ENCODE data around the gene ACTRT2.

Gene ACTRT2

DNA sequence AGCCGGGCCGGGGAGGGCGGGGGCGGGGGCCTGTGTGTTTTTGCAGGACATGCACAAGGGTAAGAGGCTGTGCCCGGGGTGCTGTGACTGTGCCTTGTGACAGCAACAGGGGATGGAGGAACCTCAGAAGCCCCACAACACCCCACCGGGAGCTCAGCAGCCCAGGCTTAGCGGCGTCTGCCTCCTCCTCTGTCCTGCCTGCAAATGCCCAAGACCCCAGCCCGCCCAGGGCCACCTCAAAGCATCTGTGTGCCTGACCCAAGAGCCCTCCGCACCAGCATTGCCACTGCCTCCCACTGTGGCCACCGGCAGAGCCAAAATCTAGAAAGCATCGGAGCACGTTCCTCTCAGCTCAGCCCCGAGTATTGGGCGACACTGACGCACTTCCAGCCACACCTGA is 2.7 kb upstream of the ACTRT2 start:
- DNase-seq: no peak

DNA sequence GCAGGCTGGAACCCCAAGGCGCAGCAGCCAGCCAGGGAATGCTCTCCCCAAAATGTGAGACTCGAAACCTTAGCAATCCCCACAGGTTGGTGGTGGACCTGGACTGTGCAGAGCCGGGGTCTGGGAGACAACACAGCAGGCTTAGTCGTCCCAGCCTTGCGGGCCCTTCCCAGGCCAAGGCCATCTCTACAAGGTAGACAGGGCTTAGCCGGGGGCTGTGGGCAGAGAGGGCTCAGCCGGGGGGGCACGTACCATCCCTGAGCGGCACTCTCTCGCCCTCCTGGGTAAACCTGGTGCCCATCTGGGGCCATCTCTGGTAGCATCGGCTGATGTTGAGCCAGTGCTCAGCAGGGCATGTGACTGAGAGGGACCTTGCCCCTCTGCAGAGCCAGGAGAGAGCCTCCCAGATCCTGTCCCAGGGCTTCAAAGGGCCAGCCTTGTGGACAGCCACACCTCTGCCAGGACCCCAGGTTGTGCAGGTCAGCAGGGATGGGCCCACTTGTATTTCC is 2.2 kb upstream of the ACTRT2 start:
- DNase-seq: no peak

DNA sequence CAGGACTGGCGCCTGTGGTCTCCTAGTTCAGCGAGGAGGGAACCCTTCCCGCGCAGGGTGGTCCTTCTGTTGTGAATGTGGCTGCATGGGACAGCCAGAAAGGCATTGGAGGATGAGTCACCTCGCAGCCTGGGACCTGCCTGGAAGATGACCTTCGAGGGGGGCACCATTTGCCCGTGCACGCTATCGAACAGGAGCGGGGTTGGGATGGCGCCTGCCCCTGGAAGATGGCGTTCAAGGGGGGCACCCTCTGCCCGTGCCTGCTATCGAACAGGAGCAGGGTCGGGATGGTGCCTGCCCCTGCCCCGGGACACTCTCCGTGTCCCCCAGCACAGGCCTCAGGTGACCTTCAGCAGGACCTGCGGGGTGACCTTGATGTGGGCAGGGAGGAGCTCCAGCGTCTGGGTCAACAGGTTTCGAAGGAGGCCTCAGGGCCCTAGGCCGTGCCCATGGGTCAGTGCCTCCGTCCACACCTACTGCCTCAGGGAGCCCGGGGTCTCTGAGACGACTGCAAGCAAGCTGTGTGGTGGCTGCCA is 1.7 kb upstream of the ACTRT2 start:
- no peak for DNase-seq

DNA sequence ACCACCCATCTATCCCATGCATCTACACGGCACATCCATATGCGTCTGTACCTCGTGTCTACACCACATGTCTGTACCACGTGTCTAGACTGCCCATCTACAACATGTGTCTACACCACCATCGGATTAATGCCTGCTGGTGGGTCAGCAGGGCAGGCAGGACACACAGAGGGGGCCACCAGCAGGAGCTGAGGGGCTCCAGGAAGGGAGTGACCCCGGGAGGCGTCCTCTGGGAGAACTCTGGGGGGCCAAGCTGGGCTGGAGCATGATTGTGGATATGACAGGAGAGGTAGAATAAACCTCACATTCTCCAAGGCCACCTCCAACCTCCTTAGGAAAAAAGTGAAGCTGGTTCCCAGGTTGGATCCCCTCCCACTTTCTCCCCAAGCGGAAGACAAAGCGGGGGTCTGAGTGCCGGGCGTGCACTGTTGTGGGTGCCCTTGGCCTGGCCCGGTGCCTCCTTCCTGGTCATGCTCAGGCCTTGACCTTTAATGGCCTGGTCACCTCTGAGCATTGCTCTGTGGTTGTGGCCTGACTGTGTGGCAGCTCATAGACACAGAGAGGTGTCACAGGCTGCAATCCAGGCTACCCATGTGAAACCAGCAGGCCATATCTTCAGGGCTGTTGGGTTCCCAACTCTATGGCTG is 881 bp upstream of the ACTRT2 start:
- DNase-seq: no peak

DNA sequence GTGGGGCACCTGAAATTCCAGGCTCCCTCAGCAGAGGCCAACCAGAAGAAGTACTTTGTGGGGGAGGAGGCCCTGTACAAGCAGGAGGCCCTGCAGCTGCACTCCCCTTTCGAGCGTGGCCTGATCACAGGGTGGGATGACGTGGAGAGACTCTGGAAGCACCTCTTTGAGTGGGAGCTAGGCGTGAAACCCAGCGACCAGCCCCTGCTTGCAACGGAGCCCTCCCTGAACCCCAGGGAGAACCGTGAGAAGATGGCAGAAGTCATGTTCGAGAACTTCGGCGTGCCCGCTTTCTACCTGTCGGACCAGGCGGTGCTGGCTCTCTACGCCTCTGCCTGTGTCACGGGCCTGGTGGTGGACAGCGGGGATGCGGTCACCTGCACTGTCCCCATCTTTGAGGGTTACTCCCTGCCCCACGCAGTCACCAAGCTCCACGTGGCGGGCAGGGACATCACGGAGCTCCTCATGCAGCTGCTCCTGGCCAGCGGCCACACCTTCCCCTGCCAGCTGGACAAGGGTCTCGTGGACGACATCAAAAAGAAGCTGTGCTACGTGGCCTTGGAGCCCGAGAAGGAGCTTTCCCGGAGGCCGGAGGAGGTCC is 634 bp downstream of the ACTRT2 start:
- no peak for DNase-seq

DNA sequence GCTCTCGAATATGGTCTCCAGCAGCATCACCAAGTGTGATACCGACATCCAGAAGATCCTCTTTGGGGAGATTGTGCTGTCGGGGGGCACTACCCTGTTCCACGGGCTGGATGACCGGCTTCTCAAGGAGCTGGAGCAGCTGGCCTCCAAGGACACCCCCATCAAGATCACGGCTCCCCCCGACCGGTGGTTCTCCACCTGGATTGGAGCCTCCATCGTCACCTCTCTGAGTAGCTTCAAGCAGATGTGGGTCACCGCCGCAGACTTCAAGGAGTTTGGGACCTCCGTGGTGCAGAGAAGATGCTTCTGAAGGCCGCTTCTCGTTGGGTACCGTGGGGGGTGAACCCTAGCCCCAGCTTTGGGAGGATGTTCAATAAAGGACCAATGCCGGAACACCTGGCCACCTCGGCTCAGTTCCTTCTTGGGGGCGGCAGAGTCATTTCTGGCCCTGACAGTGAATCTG is 1.3 kb downstream of the ACTRT2 start:
- no peak for DNase-seq

DNA sequence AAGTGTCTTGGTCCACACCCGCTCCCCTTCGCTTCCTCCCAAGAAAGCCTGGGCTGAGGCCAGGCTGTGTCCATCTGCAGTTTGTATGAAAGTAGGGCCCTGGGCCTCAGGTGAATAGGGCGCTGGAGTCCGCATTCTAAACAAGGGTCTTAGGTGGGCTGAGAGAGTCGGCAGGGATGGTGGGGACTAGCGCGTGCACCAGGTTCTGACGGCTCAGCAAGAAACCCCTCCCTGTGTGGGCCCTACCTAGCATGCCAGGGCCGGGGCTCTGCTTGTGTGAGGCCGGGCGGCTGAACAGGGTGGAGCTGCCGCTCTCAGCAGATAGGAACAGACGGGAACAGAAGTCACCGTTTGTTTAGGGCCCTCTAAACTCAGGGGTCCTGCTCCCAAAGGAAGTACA is 1.7 kb downstream of the ACTRT2 start:
- no peak for DNase-seq

DNA sequence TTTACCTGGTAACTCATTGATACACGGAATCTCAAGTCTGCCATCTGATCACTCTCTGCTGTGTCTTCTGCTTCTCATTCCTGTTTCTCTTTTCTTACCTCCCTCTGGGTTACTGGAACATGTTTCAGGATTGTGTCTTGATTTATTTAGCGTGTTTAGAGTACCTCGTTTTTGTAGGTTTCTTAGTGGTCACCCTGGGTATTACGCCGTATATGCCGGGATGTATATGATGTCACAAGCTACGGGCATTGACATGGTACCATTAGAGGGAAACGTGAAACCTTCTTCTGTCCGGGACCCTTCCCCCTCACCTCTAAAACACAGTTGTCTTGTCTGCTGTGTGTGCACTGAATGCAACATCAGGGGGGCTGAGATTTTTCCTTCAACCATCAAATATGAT is 2.8 kb downstream of the ACTRT2 start:
- DNase-seq: no peak

DNA sequence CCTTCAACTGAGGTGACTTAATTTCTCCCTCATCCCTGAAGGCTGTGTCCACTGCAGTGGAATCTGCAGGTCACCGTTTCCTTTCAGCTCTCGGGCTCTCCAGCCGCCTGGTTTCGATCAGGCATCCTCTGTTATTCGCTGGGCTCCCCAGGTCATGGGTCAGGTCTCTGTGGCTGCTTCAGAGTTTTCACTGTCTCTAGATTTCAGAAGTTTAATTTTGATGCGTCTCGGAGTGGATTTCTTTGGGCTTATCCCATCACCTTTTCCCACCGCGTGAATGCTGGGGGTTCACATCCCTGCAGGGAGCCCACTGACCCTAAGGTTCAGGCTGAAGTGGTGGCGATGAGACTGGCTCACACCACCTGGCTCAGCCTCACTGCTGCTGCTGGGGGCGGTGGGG is 3.3 kb downstream of the ACTRT2 start:
- DNase-seq: no peak

DNA sequence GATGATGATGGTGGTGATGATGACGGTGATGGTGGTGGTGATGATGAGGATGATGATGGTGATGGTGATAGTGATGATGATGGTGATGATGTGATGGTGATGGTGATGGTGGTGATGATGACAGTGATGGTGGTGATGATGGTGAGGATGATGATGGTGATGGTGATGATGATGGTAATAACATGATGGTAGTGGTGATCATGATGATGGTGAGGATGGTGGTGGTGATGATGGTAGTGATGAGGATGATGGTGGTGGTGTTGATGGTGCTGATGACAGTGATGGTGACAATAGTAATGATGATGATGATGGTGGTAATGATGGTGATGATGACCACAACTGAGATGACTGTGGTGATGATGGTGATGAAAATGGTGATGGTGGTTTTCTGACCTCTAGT is 4.9 kb downstream of the ACTRT2 start:
- DNase-seq: no peak

DNA sequence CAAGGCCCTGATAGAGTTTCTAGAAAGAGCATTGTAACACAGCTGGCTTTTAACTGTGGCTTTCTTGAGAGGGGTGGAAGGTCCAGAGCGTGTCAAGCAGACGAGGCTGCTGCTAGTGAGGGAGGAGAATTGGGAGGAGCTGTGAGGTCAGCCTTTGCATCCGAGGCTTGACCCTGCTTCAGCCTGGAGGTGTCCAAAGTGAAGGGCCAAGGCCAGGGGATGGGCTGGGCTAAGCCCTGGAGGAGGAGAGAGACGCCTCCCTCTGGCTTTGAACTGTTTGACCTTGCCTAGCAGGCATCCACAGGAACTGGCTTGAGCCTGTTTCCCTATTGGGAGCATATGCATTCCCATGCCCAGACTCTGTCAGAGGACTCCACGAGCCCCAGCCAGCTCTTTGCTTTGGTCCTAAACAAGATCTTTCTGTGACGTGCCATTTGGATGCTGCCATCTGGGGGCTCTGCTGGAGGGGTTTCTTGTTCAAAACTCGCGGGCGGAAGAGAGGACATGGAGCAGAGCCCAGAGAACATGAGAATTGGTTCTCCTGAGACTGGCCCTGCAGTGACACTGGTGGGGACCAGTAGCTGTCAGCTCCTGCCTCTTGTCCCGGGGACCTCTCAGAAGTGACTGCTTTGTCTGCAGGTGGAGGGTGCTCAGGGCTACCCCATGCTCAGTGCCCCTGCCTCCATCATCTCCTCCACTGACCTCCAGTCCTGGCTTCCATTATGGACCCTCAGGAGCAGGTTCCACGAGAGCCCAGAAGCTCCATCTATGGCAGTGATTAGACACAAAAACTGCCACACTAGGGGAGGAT is 5.5 kb downstream of the ACTRT2 start:
- DNase-seq: no peak

DNA sequence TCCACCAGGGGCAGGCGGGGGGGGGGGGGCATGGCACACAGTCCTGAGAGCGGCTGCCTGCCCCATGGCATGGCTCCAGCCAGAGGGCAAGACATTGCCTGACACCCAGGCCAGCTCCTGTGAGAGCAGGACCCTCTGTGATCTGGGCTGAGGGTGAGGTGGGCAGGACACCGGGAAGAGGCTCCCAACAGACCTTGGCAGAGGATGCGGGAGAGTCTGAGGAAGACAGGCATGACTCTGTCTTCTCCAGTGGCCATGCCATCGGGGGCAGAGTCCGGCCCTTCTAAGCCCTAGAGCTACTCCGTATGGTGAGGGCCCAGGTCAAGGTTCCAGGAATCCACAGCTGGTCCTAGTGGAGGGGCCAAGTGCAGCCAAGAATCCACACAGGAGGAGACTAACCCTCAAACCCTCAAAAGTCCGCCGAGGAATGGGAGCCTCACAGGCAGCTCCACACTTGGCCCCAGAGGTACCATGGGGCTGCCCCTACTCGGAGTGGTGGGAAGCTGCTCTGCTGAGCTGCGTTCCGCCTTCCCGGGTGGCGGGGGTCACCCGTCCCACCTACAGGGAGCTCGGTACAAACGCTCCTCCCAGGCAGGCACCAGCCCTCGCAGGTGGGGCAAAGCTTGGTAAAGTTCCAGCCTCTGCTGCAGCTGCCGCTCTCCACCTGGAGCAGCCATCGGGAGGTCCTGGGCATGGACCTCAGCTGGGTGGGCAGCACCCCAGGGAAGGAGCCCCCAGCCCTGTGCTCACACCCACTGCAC is 6.5 kb downstream of the ACTRT2 start:
- DNase-seq: no peak

DNA sequence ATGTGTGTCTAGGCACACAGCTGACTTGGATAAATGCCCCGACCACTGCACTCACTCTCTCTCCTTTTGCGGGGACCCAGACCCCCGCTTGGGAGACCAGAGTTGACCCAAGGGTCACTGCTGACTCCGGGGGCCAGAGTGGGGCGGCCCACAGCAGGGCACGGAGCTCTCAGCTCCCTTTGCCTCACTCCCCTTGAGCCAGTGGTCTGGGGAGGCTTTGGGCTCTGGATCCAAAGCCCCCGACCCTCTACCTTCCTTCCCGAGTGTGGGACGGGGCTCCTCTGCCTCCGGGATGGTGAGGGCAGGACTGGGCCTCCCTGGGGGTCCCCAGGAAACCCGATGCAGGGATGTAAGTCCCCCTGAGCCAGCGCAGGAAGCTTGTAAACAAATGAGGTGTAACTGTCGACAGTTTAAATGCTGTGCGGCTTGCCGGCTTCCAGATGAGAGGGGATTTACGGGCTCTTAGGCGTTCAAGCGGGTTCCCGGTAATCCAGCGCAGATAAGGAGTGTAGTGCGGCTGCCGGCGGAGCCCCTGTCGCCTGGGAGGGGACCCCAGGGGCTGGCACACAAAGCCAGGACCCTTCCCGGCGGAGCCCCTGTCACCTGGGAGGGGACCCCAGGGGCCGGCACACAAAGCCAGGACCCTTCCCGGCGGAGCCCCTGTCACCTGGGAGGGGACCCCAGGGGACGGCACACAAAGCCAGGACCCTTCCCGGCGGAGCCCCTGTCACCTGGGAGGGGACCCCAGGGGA is 7.4 kb downstream of the ACTRT2 start:
- DNase-seq: no peak

DNA sequence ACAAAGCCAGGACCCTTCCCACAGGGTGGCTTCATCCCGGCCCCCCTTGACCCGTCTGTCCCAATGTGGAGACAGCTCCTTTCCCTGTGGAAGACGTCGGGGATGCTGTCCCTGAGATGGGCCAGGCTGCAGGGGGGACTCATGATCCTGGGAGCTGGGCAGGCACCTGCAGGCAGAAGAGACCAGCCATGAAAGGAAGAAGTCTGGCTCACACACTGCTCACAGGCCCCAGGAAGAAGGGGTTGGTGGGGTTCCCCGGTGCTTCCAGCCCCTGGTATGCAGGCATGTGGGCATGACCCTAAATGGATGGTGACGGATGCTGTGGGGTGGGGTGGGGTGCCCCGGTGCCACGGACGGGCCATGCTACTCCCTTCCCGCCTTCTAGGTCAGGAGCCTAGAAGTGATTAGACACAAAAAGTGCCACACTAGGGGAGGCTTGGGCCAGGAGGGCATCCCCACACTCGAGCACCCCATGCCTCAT is 8.3 kb downstream of the ACTRT2 start:
- DNase-seq: no peak

DNA sequence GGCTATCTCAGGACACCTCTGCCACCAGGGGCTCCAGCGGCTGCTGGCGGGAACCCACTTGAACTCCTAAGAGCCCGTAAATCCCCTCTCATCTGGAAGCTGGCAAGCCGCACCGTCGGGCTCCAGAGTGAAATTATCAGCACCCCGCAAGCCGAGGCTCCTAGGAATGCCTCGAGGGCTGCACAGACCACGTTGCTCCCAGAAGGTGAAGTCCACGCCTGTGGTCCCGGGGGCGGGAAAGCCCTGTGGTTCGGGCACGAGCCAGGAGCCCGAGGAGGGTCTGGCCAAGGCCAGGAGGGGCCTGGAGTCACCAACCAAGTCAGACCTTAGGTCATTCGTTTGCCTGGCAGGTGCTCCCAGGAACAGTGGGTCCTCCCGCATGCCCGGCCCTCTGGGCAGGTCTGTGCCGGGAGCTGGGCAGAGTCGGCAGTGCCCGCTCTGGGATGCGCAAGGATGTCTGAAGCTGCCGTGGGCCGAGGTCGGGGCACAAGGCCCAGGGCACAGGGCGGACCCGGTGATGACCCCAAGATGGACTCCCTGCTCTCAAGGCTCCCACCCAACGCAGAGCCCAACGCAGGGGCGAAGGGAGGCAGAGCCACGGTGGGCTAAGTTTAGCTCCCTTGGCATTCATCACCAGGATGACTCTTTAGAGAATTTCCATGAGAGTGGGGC is 8.9 kb downstream of the ACTRT2 start:
- no peak for DNase-seq

DNA sequence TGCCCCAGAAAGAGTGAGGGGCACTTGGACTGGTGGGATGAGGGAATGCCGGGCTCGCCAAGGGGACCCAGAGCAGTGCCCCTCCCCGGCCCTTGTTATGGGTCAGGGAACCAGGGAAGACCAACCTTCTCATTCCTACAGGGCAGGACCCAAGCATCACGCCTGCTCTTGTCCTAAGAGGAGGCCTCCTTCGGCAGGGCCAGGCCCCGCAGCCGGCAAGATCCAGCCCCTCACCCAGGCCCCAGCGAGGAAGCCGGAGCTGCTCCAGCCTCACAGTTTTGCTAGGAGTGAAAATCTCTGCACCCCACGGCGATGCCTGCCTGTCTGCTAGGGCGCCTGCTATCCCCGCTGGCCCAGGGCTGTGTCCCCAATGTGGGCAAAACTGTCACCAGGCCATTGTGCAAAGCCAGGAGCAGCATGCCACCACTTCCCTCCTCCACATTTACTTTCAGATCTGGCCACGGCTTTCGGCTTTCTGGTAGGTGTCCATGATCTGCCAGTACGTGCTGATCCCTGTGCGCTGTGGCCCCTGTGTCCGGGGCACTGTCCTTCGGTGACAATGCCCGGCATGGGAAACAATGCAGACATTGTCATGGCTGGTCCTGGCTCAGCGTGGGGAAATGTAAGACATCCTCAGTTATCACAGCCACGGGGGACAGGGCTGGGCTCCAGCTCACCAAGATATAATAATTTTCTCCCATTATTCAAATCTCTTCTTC is 9.6 kb downstream of the ACTRT2 start:
- no peak for DNase-seq

DNA sequence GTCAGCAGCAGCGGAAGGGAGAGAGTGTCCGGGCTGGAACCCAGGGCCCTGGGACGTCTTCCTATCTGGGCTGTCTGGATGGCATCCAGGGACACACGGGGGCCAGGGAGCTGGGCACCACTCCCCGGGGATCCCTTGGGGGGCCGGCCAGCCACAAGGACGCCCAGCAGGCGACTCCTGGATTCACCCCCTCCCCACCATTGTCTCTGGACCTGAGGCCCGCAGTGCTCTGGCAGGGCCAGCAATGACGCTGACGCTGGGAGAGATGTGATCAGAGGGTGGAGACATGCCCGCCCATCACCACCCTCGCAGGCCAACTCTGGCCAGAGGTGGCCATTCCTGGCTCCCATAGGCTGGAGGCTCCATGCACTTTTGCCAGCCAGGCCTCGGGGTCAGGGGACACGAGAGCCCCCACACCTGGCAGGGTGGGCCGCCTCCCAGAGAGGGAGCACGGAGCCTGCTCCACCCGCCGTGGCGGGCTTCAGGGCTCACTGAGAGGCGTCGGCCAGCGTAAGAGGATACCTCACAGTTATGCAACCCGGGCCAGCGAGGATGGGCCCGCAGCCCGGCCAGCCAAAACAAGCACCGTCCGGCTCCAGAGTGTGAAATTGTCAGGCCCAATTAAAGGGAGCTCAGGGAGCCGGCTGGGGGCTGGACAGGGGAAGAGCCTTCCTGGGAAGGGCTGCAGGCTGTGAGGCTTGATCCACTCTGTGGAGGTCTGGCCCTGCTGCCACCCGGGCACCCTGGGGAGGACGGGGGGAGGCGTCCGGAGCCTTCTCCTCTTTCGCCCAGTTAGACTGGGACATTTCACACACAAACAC is 10.3 kb downstream of the ACTRT2 start:
- DNase-seq: no peak

DNA sequence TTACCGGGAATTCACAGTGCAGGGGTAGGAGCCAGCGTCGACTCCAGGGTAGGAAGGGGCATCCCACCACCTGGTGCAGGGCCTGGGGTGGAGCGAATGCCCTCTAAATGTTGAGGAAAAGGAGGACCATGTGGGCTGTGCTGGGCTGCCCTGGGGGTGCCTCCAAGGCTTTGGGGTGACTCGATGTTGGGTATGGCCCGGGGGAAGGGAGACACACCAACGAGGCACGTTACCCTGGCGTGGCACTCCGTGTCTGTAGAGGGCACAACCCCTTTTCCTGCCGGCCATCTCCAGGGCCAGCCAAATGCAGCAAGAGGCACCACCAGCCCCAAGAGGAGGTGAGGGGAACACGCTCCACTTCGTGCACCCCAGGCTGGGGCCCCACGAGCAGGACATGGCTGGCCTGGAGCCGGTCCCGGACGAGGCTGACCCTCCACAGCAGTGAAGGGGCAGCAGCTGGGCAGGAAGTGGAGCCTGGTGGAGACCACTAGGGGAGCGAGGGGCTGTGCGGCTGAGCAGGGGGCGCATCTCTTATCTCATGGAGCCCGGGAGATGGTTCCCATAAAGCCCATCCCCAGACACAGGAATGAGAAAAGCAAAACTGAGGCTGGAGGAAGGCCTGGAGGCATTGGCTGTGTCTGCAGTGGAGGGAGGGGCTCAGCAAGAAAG is 11.2 kb downstream of the ACTRT2 start:
- DNase-seq: no peak
